NCI-H1048 (cell line): ENCODE data around the gene PTPN20.
"Not testable (repeated sequence)": the region's sequence is repeated elsewhere in the genome, so short reads cannot be mapped to it uniquely, and the experiment has no call there.

Experiments used
- DNase-seq: peaks from one replicate; lab custom pipeline; 2025; lab: John Stamatoyannopoulos, UW

The PTPN20 gene

DNA sequence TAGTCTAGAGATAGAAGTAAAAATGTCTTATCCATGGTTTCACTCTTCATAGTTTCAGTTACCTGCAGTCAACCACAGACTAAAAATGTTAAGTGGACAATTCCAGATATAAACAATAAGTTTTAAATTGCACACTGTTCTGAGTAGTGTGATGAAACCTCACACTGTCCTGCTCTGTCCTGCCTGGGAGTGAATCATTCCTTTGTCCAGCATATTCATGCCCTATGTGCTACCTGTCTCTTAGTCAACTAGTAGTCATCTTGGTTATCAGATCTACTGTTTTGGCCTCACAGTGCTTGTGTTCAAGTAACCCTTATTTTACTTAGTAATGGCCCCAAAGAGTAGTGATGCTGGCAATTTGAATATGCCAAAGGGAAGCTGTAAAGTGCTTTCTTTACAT, 49.5 kb downstream of the PTPN20 start:
- not testable (repeated sequence) for DNase-seq

DNA sequence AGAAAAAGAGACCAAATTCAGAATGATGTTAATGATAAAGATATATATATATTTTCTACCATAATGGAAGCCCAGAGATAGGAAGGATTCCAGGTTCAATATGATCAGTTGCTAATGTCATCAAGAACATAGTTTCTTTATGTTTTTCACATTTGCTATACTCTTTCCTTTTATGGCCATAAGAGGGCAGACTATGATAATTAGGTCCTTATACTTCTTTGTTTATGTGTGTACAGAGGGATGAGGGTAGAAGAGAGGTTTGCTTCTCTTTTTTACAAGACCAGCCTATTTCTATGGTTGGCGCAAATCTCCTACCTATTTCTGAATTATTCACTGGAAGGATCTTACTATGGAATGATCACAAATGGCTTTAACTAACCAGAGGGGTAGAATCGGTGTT, 52.1 kb downstream of the PTPN20 start:
- DNase-seq, result not testable (repeated sequence)

DNA sequence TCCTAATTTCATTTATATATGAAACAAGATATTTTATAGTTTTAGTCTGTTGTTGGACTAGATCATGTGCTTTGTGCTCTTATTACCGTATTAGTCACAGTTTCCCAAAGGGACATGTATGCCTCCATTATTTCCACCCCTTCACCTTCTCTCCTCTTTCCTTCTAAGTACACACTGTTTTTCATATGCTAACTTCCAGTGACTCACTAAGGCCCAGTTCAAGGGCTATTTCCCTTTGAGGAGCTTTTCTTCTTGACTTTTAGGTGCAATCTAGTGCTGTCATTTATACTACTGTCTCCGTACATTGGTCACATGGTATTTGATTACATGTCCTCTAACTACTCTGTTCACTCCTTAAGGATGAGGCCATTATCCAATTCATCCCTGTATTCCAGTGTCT, 55.8 kb downstream of the PTPN20 start:
- DNase-seq, result not testable (repeated sequence)

DNA sequence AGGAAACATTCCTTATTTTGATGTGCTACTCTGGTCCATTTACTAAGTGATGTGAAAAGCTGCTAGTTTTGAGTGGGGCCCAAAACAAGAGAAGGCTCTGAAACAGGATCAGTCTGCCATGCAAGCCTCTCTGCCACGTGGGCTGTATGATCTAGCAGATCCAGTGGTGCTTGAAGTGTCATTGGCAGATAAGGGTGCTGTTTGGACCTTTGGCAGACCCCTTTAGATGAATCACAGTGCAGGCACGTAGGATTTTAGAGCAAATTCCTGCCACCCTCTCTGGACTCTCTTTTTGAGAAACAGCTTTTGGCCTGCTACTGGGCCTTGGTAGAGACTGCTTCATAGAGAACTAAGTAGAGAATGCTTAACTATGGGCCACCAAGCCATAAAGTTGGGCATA, 69.0 kb downstream of the PTPN20 start:
- DNase-seq, result not testable (repeated sequence)

DNA sequence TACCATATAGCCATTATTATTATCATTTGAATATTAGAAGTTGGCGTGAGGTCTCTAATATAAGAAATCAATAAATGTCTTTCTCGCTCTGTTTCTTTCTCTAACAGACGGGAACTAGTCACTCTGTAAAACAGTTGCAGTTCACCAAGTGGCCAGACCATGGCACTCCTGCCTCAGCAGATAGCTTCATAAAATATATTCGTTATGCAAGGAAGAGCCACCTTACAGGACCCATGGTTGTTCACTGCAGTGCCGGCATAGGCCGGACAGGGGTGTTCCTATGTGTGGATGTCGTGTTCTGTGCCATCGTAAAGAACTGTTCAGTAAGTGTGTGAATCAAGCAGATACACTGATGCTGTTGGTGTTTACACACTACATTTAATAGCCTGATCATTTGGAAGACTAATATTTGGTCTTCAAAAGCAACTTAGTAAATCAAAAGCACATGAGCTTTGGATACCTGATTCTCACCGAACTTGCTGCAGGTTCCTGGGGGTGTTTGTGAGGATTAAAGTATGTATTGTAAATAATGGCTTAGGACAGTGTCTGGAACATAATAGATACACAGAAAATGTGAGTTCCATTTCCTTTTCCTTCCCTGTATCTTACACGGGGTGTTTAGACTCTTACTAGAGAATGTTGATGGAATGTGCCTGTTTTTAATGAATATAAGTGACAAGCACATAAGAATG, 76.2 kb downstream of the PTPN20 start:
- not testable (repeated sequence) for DNase-seq

DNA sequence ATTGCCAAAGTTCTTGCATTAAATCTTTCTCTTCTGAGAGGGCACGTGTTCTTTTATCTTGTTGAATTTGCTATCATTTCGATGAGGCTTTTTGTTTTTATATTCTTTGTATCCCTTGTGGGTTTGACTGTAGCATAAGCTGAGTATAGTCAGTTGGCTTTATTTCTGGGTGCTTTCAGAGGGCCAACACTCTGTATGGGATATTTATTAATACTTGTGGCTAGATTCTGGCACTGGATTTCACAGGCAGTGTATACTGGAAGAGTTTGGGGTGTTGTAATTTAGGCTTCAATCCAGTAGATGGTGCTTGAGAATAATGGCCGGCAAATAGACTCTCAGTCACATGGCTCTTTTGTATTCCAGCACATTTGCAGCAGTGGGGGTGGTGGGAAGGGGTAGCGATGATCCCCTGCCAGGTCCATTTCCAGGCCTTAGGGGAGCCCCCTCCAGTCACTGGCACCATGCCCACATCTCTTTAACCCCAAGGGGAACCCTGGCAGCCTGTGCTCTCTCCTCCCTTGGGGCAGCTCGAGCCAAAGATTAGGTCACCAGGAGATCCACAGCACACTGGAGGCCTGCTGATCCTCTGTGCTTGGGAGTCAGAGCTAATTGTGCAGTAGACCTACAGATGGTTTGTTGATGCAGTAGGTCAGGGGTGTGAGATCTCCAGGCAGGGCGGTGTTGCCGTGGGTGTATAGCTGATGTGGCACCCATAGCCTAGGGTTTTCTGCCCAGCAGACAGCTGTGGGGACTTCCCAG, 81.8 kb downstream of the PTPN20 start:
- no peak for DNase-seq

DNA sequence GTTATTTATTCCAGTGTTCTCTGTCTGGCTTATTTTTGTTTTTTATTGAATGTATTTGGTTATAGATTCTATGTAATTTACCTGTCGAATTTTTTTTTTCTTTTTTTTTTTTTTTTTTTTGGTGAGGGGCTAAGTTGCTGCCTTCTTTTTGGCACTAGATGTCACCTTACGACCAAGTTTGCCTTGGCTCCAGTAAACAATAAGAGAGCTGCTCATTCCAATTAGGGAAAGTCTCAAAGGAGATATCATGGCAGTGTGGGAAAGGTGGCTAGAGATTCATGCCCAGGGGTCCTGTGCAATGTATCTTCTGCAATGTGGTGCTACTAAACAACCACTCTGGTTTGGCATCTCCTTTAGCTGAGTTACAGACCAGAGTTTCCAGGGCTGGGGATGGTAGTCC, 84.0 kb downstream of the PTPN20 start:
- no peak for DNase-seq

DNA sequence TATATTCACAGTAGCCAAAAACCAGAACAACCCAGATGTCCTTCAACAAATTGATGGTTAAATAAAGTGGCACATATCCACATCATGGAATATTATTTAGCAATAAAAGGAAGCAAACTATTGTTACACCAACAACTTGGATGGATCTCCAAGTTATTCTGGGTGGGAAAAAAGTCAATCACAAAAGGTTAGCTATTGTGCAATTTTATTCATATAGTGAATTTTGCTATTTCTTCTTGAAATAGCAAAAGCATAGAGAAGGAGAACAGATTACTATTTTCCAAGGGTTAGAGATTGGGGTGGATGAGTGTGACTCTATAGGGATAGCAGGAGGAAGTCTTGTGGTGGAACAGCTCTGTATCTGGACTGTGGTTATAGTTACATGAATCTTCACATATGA, 87.0 kb downstream of the PTPN20 start:
- DNase-seq, result no peak

DNA sequence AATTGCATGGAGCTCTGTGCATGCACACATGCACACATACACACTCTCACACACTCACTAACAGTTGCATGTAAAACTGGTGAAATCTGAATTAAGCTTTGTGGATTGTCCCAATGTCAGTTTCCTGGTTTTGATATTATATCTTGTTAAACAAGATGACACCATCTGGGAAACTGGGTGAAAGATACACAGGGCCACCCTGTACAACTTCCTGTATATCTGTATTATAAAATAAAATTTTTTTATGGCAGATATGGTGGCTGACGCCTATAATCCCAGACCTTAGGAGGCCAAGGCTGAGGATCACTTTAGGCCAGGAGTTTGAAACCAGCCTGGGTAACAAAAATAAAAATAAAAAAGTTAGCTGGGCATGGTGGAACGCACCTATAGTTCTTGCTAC, 87.4 kb downstream of the PTPN20 start:
- no peak for DNase-seq

DNA sequence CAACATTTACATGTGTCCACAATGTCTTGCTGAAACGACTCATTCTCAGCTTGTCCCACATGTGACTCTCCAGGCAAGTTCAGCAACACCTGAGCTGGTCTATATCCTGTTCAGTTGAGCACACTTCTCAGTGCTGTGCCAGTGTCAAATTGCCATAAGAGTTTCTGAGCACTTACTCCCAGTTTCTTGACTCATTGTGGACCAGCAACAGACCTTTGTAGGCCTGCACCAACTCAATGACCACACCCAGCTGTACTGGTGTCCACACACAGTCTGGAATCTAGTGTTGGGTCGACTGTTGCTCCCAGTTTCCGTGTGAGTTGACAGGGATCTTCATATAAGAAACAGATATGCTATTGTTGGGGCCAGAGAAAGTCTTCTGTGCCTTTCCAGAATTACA, 88.0 kb downstream of the PTPN20 start:
- no peak for DNase-seq

DNA sequence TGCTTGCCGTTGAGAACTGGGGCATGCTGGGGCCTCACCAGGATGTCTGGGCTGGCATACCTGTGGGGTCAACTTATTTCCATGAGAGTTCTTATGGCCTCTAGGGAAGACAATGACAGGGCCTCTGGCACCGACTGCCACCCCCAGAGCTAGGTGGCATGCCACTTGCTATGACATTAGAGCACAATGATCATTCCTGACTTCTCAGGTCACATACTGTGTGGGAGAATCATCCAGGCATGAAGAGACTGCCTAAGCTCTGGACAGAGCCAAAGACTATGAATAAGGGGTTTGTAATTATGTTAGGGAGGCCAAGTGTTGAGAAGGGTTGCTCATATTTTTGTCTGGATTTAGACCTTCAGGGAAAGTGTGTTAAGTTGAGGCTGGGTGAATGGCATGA, 97.5 kb downstream of the PTPN20 start:
- DNase-seq, result no peak

DNA sequence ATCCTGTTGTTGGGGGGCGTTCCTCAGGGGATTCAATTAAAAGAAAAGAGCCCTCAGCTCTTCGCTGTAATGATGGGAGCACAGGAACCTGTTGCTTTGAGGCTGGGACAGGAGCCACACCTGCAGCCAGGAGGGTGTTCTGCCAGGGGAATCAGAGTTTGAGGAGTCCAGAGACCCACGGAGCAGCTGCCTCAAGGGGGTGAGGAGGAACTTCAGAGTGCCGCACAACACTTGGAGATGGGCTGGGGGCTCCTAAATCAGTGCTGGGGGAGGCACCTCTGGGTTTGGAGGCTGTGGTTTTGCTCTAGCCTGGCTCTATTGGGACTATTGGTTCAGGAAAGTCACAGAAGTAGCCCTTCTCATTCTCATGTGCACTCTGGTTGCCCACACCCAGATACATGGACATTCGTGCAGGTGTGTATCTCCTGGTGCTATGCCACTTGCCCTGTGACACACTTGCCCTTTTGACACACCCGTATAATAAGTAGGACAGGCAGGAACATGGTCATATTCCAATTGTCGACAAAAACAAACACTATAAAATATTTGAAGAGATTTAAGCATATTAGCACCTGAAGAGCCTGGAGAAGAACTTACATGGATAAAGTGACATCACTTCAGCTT, 98.1 kb downstream of the PTPN20 start:
- no peak for DNase-seq

DNA sequence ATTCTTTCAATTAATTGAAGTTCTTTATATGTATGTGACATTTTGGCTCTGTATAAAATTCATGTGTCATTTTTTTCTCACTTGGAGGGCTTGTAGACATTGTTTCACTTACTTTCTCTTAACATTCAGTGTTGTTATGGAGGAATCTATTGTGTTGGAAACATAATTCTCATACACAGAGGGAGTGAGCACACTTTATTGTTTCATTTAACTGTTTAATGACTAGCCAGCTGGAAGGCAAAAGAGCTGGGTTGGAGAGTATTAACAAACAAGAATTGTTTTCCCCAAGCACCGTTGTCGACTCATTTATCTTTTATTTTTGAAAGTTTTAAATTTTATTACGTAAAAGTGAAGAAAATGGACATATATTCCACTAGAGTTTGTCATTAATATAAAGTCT, 98.8 kb downstream of the PTPN20 start:
- no peak for DNase-seq

DNA sequence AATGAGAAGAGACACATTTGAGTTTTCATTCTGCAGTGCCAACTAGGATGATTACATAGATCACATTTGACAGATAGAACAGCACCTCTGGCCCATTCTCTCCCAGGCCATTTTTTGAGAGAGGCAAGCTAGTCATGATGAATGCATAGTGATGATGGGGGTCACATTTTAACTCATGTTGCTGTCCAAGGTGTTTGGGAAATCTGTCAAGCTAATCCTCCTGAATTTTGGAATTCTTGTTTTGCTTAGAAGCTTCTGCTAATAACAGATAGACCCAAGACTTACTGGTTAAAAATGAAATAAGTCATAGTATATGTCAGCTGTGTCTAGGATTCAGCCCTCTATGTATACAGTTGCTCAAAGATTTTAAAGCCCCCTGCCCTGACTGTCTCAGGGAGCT, 101.0 kb downstream of the PTPN20 start:
- DNase-seq, result no peak

DNA sequence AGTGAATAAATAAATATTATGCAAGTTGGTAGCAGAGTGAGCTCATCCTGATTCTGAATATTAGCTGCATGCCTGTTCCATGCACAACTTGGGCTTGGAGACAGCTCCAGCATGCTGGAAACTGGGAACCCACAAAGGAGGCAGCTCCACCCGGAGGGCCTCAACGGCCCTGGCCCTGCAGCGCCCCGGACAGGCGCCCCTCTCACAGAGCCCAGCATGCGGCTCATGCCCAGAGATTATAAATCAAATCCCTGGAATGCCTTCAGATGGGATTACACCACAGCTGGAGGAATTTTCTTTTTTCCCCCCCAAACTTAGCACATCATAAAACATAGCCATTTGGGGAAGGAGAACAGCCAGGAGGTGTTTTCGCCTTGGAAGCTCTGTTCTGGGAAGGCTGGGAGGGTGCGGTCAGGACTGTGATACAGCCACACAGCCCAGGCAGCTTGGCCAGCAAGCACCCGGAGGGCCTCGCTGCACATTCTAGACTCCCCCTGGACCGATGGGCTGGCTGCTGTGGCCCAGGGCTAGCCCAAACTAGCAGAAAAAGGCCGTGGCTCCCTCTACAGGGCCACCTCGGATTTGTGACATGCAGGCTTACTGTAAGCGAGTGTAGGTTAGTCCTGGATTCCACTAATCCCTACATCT, 102.4 kb downstream of the PTPN20 start:
- no peak for DNase-seq

DNA sequence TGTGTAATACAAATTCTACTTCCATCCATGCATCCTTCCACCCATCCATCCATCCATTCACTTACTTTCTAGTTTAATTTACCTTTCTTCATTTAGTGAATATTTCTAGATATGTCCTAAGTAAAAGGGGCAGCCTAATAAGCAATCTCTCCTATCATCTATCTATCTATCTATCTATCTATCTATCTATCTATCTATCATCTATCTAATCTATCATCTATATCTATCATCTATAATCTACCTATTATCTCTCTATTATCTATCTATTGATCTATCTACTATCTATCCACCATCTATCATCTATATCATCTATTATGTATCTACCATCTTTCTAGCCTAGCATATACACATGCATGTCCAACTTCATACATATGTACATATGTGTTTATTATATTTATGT, 104.2 kb downstream of the PTPN20 start:
- no peak for DNase-seq

DNA sequence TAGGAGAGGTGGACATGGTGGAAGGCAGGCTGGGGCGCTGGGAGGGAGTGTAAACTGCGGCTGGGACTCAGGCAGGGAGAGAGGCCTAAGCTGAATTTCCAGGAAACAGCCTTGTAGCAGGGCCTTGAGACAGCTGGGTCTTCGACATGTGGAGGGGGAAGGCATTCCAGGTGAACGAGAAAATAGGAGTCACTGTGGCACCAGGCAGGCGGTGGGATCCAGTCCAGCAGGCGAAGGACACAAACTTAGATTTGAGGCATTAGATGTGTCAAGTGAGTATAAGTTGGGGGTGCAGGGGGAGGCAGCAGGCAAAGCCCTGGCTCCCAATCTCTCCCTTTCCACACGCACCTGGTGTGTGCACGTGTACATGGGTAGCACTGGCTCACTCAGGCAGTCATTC, 105.3 kb downstream of the PTPN20 start:
- DNase-seq, result no peak

DNA sequence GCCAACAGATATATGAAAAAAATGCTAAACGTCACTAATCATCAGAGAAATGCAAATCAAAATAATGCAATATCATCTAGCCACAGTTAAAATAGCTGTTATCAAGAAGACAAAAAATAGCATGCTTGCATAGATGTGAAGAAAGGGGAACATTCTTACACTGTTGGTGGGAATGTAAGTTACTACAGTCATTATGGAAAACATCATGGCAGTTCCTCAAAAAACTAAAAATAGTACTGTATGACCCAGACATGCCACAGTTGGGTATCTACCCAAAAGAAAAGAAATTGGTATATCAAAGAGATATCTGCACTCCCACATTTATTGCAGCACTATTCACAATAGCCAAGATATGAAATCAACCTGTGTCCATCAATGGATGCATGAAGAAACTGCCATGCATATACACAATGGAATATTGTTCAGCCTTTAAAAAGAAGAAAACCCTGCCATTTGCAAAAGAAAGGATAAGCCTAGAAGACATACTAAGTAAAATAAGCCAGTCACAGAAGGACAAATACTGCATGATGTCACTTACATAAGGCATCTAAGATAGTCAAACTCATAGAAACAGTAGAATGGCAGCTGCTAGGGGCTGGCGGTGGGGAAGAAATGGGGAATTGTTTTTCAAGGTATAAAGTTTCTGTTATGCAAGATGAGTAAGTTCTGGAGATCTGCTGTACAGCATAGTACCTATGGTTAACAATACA, 107.0 kb downstream of the PTPN20 start:
- DNase-seq, result no peak

DNA sequence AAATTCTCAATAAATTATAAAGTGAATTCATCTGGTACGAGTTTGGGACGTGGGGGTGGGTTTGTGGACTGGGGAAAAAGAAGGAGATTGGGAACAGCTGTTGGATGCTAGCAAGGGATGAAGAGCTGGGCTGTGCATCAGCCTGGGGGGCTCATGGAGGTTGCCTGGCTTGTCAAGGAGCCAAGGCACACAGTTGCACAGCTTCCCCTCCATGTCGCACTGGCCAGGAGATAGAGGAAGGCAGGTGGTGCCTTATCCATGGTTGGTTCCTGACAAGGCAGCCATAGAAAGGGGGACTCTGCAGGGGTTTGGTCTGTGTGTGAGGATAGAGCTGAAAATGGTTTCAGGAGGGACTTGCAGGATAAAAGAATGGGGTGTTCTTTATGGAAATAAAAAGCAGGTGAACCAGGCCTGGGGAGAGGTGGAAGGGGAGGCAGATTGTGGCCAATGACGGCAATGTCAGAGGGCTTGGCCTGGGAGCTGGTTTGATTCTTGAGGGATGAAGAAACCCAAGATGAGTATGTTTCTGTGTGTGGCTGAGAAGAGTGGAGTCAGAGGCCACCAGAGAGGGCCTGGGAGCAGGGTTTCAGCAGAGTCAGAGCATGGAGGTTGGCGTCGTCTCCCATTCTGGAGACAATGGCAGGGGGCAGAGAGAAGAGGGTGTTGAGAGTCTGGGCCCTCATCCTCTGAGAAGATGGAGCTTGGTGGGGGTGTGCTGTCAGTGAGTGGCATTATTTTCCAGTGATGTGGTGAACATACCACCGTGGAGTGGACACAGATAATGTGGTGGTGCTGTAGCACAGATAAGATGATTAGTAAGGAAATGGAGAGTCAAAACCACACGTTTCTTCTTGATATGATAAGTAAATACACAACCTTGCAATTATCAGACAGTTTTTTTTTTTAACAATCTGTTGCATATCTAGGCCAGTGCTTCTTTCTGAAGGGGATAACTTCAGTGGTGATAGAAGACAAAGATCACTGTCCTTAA, 108.2 kb downstream of the PTPN20 start:
- DNase-seq, result no peak

DNA sequence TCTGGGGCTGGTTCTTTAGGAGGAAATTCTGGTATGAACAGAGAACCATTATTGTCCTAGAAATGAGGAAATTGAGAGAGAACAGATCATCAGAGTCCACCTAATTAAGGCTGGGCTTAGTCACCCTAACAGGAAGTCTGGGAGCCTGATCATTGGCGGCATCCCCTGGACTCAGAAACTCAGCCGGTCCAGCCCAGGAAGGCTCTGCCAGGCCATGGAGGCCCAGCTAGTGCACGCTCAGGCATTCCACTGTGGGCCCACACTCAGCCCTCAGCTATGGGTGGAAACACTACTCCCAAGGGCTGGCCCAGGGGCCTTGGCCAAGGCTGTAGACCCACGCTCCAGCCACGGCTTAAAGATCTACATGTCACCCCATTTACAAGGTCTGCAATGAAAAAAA, 109.2 kb downstream of the PTPN20 start:
- DNase-seq, result no peak

DNA sequence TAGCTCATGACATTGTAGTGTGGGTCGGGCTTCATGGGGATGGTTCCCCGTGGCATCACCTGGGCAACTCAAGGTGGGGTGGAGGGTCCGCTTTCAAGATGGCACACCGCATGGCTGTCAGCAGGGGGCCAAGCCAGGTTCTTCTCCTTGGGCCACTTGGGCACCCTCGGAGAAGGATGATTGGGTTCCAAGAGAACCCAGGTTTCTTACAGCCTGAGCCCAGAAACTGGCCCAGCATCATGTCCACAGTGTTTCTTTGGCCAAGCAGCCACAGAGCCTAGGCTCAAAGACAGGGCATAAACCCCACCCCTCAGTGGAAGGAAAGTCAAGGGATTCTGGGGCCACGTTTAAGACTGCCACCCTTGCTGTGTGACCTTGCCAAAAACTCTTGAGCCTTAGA, 110.6 kb downstream of the PTPN20 start:
- no peak for DNase-seq
